Uterus (tissue), 4 donors: ENCODE results near the gene ANO4. TPM values are rescaled to one million over a fixed set of nuclear protein-coding genes. Genes with fewer than 3 reads are reported as not detected.
"Not testable (repeated sequence)": the region's sequence is repeated elsewhere in the genome, so short reads cannot be mapped to it uniquely, and the experiment has no call there.

Source experiments
- DNase-seq, 2 donors: peaks; one replicate each; pipeline ENCODE4 v3.0.0-alpha.2; 2019 to 2020
- H3K27ac ChIP-seq, 2 donors: fragments of 200-600 bp; sonication (generic); 1 replicate in 1 of 2; 2 replicates in 1 of 2; pipeline ENCODE4 v1.5.1; 2016 to 2018
- H3K27me3 ChIP-seq, 2 donors: fragments of 200-600 bp; sonication (generic); one replicate each; pipeline ENCODE4 v1.5.1; 2018 to 2019; ENCODE audit warnings: control low read depth in 1 of 2
- H3K36me3 ChIP-seq, 2 donors: fragments of 200-600 bp; sonication (generic); one replicate each; pipeline ENCODE4 v1.5.1; 2019; ENCODE audit warnings: control low read depth in 1 of 2
- H3K4me1 ChIP-seq, 2 donors: fragments of 200-600 bp; sonication (generic); one replicate each; pipeline ENCODE4 v1.5.1; 2018 to 2019; ENCODE audit warnings: control low read depth in 1 of 2
- H3K4me3 ChIP-seq, 2 donors: fragments of 200-600 bp; sonication (generic); 1 replicate in 1 of 2; 2 replicates in 1 of 2; pipeline ENCODE4 v1.5.1; 2018 to 2019; ENCODE audit warnings: mild to moderate bottlenecking in 1 of 2
- H3K9me3 ChIP-seq, 2 donors: fragments of 200-600 bp; sonication (generic); one replicate each; pipeline ENCODE4 v1.5.1; 2019; ENCODE audit warnings: control low read depth in 1 of 2
- CTCF ChIP-seq, 4 experiments: fragments of 200-600 bp in 2 of 4; fragments of 450-650 bp in 2 of 4; sonication (generic) in 2 of 4; IDR thresholded peaks; one replicate each; pipeline ENCODE4 v1.5.1; 2016 to 2019; ENCODE audit warnings: antibody characterized with exemption in 4 of 4, mild to moderate bottlenecking in 2 of 4, moderate library complexity in 1 of 4
- POLR2A ChIP-seq, 2 donors: fragments of 450-650 bp; IDR thresholded peaks; one replicate each; pipeline ENCODE4 v1.6.1; 2016; ENCODE audit warnings: antibody characterized with exemption in 2 of 2, mild to moderate bottlenecking in 1 of 2, moderate library complexity in 1 of 2
- intact Hi-C: fragments of 100-400 bp; cut with DNase I; formaldehyde crosslinking; loops from one replicate; pipeline ENCODE4 v1.15.1; 2023; ENCODE audit warnings: low total_unique reads
- total RNA-seq, 4 donors: library from RNA; depleted of rRNA in 3 of 4; stranded (reverse); fragments of >200 nt in 3 of 4; gene quantifications; one replicate each; pipeline versions ENCODE4 v1.1.0 to v1.2.4, GENCODE V29; 2014 to 2023
- donor health status: DM: yes; HTN: yes; CAD: no.

ANO4 gene
- total RNA-seq, 4 donors from 2014 or later: under 0.01 to 18.5 (median 1.4) TPM; not detected in 1

GRCh38 chr12:101115326-101115725 is 320.8 kb downstream of the ANO4 start:
- Histone ChIP-seq H3K4me3 (no peak overlapping the region), H3K27ac (no peak overlapping the region), H3K9me3 (no peaks in the 10 kb centered on the region), H3K4me1 (no peaks in the 10 kb centered on the region), H3K36me3 (no peaks in the 10 kb centered on the region), H3K27me3 (no peaks in the 10 kb centered on the region)
- intact Hi-C loops: no loop called here
- no peak for DNase-seq
- no peak for TF ChIP-seq POLR2A (IDR thresholded peaks at IDR 0.05)
- no peak for TF ChIP-seq CTCF (IDR thresholded peaks at IDR 0.05)

GRCh38 chr12:101116911-101117310 is 322.3 kb downstream of the ANO4 start:
- TF ChIP-seq POLR2A (IDR thresholded peaks at IDR 0.05): no peak
- Histone ChIP-seq H3K27ac (no peak overlapping the region), H3K27me3 (no peaks in the 10 kb centered on the region), H3K36me3 (no peaks in the 10 kb centered on the region), H3K9me3 (no peaks in the 10 kb centered on the region), H3K4me3 (no peak overlapping the region), H3K4me1 (no peaks in the 10 kb centered on the region)
- intact Hi-C loops: no loop called here
- no peak for DNase-seq

GRCh38 chr12:101117842-101118241 is 323.3 kb downstream of the ANO4 start:
- Histone ChIP-seq H3K4me1 (no peaks in the 10 kb centered on the region), H3K4me3 (no peak overlapping the region), H3K36me3 (no peaks in the 10 kb centered on the region), H3K27ac (no peak overlapping the region), H3K9me3 (no peaks in the 10 kb centered on the region), H3K27me3 (no peaks in the 10 kb centered on the region)
- DNase-seq: no peak
- intact Hi-C loops: no loop called here
- TF ChIP-seq CTCF (IDR thresholded peaks at IDR 0.05): no peak
- no peak for TF ChIP-seq POLR2A (IDR thresholded peaks at IDR 0.05)

- no peak overlapping the region for H3K4me3 ChIP-seq
- no peaks in the 10 kb centered on the region for H3K36me3 ChIP-seq
- TF ChIP-seq CTCF (IDR thresholded peaks at IDR 0.05) (no peak), POLR2A (IDR thresholded peaks at IDR 0.05) (no peak)
- H3K27ac ChIP-seq: no peak overlapping the region
- no peaks in the 10 kb centered on the region for H3K4me1 ChIP-seq
- intact Hi-C loops: no loop called here
- no peaks in the 10 kb centered on the region for H3K9me3 ChIP-seq
- no peak for DNase-seq
- H3K27me3 ChIP-seq: no peaks in the 10 kb centered on the region
Measured at GRCh38 chr12:101127521-101128219, 333.1 kb downstream of the ANO4 start.

- H3K4me3 ChIP-seq, H3K4me1 ChIP-seq, H3K9me3 ChIP-seq, H3K36me3 ChIP-seq, intact Hi-C loops, DNase-seq, H3K27ac ChIP-seq, H3K27me3 ChIP-seq: not testable (repeated sequence)
Measured at GRCh38 chr12:101145777-101146431, 351.3 kb downstream of the ANO4 start.

GRCh38 chr12:101165319-101165718 is 370.7 kb downstream of the ANO4 start:
- Histone ChIP-seq H3K4me3 (no peak overlapping the region), H3K36me3 (no peaks in the 10 kb centered on the region), H3K27me3 (no peaks in the 10 kb centered on the region), H3K27ac (no peak overlapping the region), H3K4me1 (no peaks in the 10 kb centered on the region), H3K9me3 (no peaks in the 10 kb centered on the region)
- DNase-seq: no peak
- intact Hi-C loops: no loop called here
- no peak for TF ChIP-seq POLR2A (IDR thresholded peaks at IDR 0.05)
- TF ChIP-seq CTCF (IDR thresholded peaks at IDR 0.05): no peak
